ENCODE data around the gene PCBP3.

DNA sequence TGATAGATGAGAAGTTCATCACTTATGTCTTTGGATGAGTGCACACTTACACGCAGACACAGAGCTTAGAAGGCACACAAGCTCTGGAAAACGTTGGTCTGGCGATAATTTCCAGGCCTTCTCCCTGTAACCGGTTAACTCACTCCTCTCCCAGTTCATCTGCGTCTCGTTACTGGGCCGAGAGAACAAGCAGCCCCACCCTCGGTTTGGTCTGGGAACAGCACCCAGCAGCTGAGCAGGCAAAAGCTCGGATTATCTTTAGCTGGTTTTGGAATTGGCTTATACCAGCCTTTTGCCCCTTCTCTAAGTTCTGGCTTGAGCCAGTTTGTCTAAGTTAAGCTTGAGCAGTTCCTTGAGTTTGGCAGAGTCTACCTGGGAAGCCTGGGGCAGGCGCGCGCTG is 310.7 kb downstream of the PCBP3 start:
- TF ChIP-seq, protein P1, sequence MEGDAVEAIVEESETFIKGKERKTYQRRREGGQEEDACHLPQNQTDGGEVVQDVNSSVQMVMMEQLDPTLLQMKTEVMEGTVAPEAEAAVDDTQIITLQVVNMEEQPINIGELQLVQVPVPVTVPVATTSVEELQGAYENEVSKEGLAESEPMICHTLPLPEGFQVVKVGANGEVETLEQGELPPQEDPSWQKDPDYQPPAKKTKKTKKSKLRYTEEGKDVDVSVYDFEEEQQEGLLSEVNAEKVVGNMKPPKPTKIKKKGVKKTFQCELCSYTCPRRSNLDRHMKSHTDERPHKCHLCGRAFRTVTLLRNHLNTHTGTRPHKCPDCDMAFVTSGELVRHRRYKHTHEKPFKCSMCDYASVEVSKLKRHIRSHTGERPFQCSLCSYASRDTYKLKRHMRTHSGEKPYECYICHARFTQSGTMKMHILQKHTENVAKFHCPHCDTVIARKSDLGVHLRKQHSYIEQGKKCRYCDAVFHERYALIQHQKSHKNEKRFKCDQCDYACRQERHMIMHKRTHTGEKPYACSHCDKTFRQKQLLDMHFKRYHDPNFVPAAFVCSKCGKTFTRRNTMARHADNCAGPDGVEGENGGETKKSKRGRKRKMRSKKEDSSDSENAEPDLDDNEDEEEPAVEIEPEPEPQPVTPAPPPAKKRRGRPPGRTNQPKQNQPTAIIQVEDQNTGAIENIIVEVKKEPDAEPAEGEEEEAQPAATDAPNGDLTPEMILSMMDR (IDR thresholded peaks at IDR 0.05; ENCODE audit: low read length): no peak
- TF ChIP-seq EZH2 (optimal IDR thresholded peaks at IDR 0.05; ENCODE audit: low read depth, low read length) (no peak), EZH2phosphoT487 (IDR thresholded peaks at IDR 0.05; ENCODE audit: low read length) (no peak)

Data from MM.1S (cell line).